ENCODE data around the gene SNCG.
"Not testable (repeated sequence)": the region's sequence is repeated elsewhere in the genome, so short reads cannot be mapped to it uniquely, and the experiment has no call there.

Gene SNCG

GRCh38 chr10:86981716-86982115 is 23.3 kb downstream of the SNCG start:
- no peak for TF ChIP-seq CTCF (IDR thresholded peaks at IDR 0.05; ENCODE audit: low read length, missing control alignments)
- no peak for DNase-seq (ENCODE audit: low read depth)
- H3K4me3 ChIP-seq (replicated peaks; ENCODE audit: low read depth, low read length) = no peak overlapping the region

GRCh38 chr10:86984498-86984897 is 26.1 kb downstream of the SNCG start:
- H3K4me3 ChIP-seq (replicated peaks; ENCODE audit: low read depth, low read length); DNase-seq (ENCODE audit: low read depth): not testable (repeated sequence)

GRCh38 chr10:86988520-86988919 is 30.1 kb downstream of the SNCG start:
- TF ChIP-seq CTCF (IDR thresholded peaks at IDR 0.05; ENCODE audit: low read length, missing control alignments) = no peak
- H3K4me3 ChIP-seq (replicated peaks; ENCODE audit: low read depth, low read length) = no peak overlapping the region
- DNase-seq (ENCODE audit: low read depth) = no peak

GRCh38 chr10:86991362-86991761 is 33.0 kb downstream of the SNCG start:
- H3K4me3 ChIP-seq (replicated peaks; ENCODE audit: low read depth, low read length); DNase-seq (ENCODE audit: low read depth): not testable (repeated sequence)

GRCh38 chr10:86992456-86992855 is 34.1 kb downstream of the SNCG start:
- no peak for TF ChIP-seq CTCF (IDR thresholded peaks at IDR 0.05; ENCODE audit: low read length, missing control alignments)
- no peak overlapping the region for H3K4me3 ChIP-seq (replicated peaks; ENCODE audit: low read depth, low read length)
- no peak for DNase-seq (ENCODE audit: low read depth)

- H3K4me3 ChIP-seq (replicated peaks; ENCODE audit: low read depth, low read length) = no peak overlapping the region
- DNase-seq (ENCODE audit: low read depth) = no peak
- TF ChIP-seq CTCF (IDR thresholded peaks at IDR 0.05; ENCODE audit: low read length, missing control alignments) = no peak
These were observed 34.5 kb downstream of the SNCG start for GRCh38 chr10:86992929-86993328.

GRCh38 chr10:86999802-87000403 is 41.5 kb downstream of the SNCG start:
- H3K4me3 ChIP-seq (replicated peaks; ENCODE audit: low read depth, low read length); DNase-seq (ENCODE audit: low read depth): not testable (repeated sequence)

GRCh38 chr10:87000491-87000890 is 42.1 kb downstream of the SNCG start:
- TF ChIP-seq CTCF (IDR thresholded peaks at IDR 0.05; ENCODE audit: low read length, missing control alignments) = no peak
- DNase-seq (ENCODE audit: low read depth) = peak; percentile 38
- H3K4me3 ChIP-seq (replicated peaks; ENCODE audit: low read depth, low read length) = no peak overlapping the region

- H3K4me3 ChIP-seq (replicated peaks; ENCODE audit: low read depth, low read length) = not testable (repeated sequence)
- peak; percentile 36 for DNase-seq (ENCODE audit: low read depth)
These were observed 48.7 kb downstream of the SNCG start for GRCh38 chr10:87007124-87007523.

- DNase-seq (ENCODE audit: low read depth); H3K4me3 ChIP-seq (replicated peaks; ENCODE audit: low read depth, low read length): not testable (repeated sequence)
These were observed 49.3 kb downstream of the SNCG start for GRCh38 chr10:87007674-87008073.

GRCh38 chr10:87008303-87008702 is 49.9 kb downstream of the SNCG start:
- H3K4me3 ChIP-seq (replicated peaks; ENCODE audit: low read depth, low read length); DNase-seq (ENCODE audit: low read depth): not testable (repeated sequence)

- not testable (repeated sequence) for DNase-seq (ENCODE audit: low read depth); H3K4me3 ChIP-seq (replicated peaks; ENCODE audit: low read depth, low read length)
These were observed 50.8 kb downstream of the SNCG start for GRCh38 chr10:87009134-87009696.
